H1 (cell line): Measurements from ENCODE around the gene TRAPPC2L. TPM values are rescaled to one million over a fixed set of nuclear protein-coding genes. Genes with fewer than 3 reads are reported as not detected.
"Not testable (repeated sequence)": the region's sequence is repeated elsewhere in the genome, so short reads cannot be mapped to it uniquely, and the experiment has no call there.

Source experiments
- CTCF ChIA-PET: fragments of 300-600 bp; sonication (Branson Sonifier 250); formaldehyde crosslinking; loops from one replicate; lab custom pipeline; 2021; ENCODE audit not compliant: partially characterized antibody; lab: Charles Lee
- POLR2A ChIA-PET: fragments of 300-600 bp; sonication (Branson Sonifier 250); formaldehyde crosslinking; loops from one replicate; lab custom pipeline; 2021; ENCODE audit warnings: inconsistent platforms; ENCODE audit not compliant: partially characterized antibody; lab: Charles Lee
- DNase-seq, 2 experiments: peaks; one replicate each; pipeline versions ENCODE4 v3.0.0 to v3.0.0-alpha.2; 2010 to 2022; ENCODE audit warnings: low spot score in 2 of 2, low read depth in 1 of 2, mixed read lengths in 1 of 2
- FAIRE-seq: peaks from 2 replicates; lab custom pipeline; 2011; peaks lifted over from hg19 to GRCh38; lab: Jason Lieb, UNC
- H2AFZ ChIP-seq: 2 replicates; pipeline ENCODE4 v1.8.1; 2012; ENCODE audit warnings: low read length, inconsistent platforms
- H2AK5ac ChIP-seq: 2 replicates; pipeline ENCODE4 v1.6.1; 2013; ENCODE audit warnings: low read depth, low read length
- H2BK120ac ChIP-seq: replicated peaks from 2 replicates; pipeline ENCODE3; 2013; ENCODE audit warnings: low read depth, low read length, inconsistent platforms
- H2BK12ac ChIP-seq: 2 replicates; pipeline ENCODE4 v1.6.1; 2013; ENCODE audit warnings: low read depth, low read length
- H2BK15ac ChIP-seq: 2 replicates; pipeline ENCODE4 v1.6.1; 2013; ENCODE audit warnings: low read length
- H2BK20ac ChIP-seq: 2 replicates; pipeline ENCODE4 v1.6.1; 2013; ENCODE audit warnings: low read length
- H2BK5ac ChIP-seq: 2 replicates; pipeline ENCODE4 v1.6.1; 2013; ENCODE audit warnings: low read depth, low read length
- H3K14ac ChIP-seq: 2 replicates; pipeline ENCODE4 v1.6.1; 2013; ENCODE audit warnings: inconsistent platforms; ENCODE audit not compliant: insufficient read length
- H3K18ac ChIP-seq: 2 replicates; pipeline ENCODE4 v1.6.1; 2013; ENCODE audit warnings: low read length; ENCODE audit errors: extremely low read depth
- H3K23ac ChIP-seq: 2 replicates; pipeline ENCODE4 v1.6.1; 2013; ENCODE audit warnings: inconsistent platforms; ENCODE audit not compliant: insufficient read length
- H3K23me2 ChIP-seq: 2 replicates; pipeline ENCODE4 v1.6.1; 2013; ENCODE audit warnings: low read depth, low read length
- H3K27ac ChIP-seq: 2 replicates; pipeline ENCODE4 v1.6.1; 2011; ENCODE audit warnings: low read depth, low read length, inconsistent platforms
- H3K27me3 ChIP-seq, 4 experiments: replicated peaks in 1 of 4; 1 replicate in 1 of 4; 2 replicates in 3 of 4; pipeline versions ENCODE4 v1.6.1 to v1.8.1; 2011 to 2013; ENCODE audit warnings: low read length in 3 of 4, mild to moderate bottlenecking in 3 of 4, inconsistent platforms in 2 of 4, mixed read lengths in 2 of 4, moderate library complexity in 1 of 4; ENCODE audit not compliant: control insufficient read depth in 3 of 4, insufficient read depth in 3 of 4; ENCODE audit errors: extremely low read depth in 1 of 4
- H3K36me3 ChIP-seq, 4 experiments: 2 replicates each; pipeline versions ENCODE4 v1.6.1 to v1.8.1; 2011 to 2013; ENCODE audit warnings: mild to moderate bottlenecking in 4 of 4, low read length in 3 of 4, moderate library complexity in 2 of 4, control low read depth in 1 of 4, inconsistent platforms in 1 of 4; ENCODE audit not compliant: insufficient read depth in 4 of 4, control insufficient read depth in 2 of 4
- H3K4ac ChIP-seq: replicated peaks from 2 replicates; pipeline ENCODE3; 2013; ENCODE audit warnings: low read length, low read depth, mixed read lengths, inconsistent platforms; ENCODE audit not compliant: insufficient read length
- H3K4me1 ChIP-seq, 4 experiments: replicated peaks in 1 of 4; 1 replicate in 1 of 4; 2 replicates in 3 of 4; pipeline versions ENCODE4 v1.6.1 to v1.8.1; 2011 to 2013; ENCODE audit warnings: low read length in 3 of 4, inconsistent platforms in 2 of 4, mixed read lengths in 1 of 4; ENCODE audit not compliant: insufficient read depth in 4 of 4, control insufficient read depth in 3 of 4
- H3K4me2 ChIP-seq, 2 experiments: 2 replicates each; pipeline versions ENCODE4 v1.6.1 to v1.8.1; 2011 to 2013; ENCODE audit warnings: low read depth in 2 of 2, low read length in 2 of 2, control low read depth in 1 of 2, inconsistent platforms in 1 of 2, mild to moderate bottlenecking in 1 of 2; ENCODE audit not compliant: insufficient read depth in 1 of 2
- H3K4me3 ChIP-seq, 4 experiments: fragments of 200-600, 300-600 bp in 1 of 4; sonication (generic), shearing (Covaris generic), sonication (Bioruptor Twin) in 1 of 4; 2 replicates each; pipeline versions ENCODE4 v1.5.1 to v1.8.1; 2011 to 2016; ENCODE audit warnings: low read length in 4 of 4, low read depth in 3 of 4, control low read depth in 2 of 4, inconsistent platforms in 2 of 4, mild to moderate bottlenecking in 2 of 4, mixed read lengths in 1 of 4, moderate library complexity in 1 of 4; ENCODE audit not compliant: insufficient read depth in 2 of 4; ENCODE audit errors: extremely low read depth in 1 of 4
- H3K56ac ChIP-seq: replicated peaks from 2 replicates; pipeline ENCODE3; 2013; ENCODE audit warnings: low read depth, mild to moderate bottlenecking, mixed read lengths, low read length, inconsistent platforms; ENCODE audit not compliant: insufficient read length
- H3K79me1 ChIP-seq: 2 replicates; pipeline ENCODE4 v1.6.1; 2013; ENCODE audit warnings: low read depth, low read length, control low read depth
- H3K79me2 ChIP-seq, 2 experiments: 2 replicates each; pipeline versions ENCODE4 v1.6.1 to v1.8.1; 2012 to 2013; ENCODE audit warnings: low read length in 2 of 2, mild to moderate bottlenecking in 2 of 2, inconsistent platforms in 1 of 2; ENCODE audit not compliant: insufficient read depth in 2 of 2, control insufficient read depth in 1 of 2
- H3K9ac ChIP-seq, 4 experiments: replicated peaks in 1 of 4; 1 replicate in 1 of 4; 2 replicates in 3 of 4; pipeline versions ENCODE4 v1.6.1 to v1.8.1; 2011 to 2013; ENCODE audit warnings: low read depth in 3 of 4, low read length in 3 of 4, control low read depth in 2 of 4, mild to moderate bottlenecking in 2 of 4, moderate library complexity in 2 of 4, inconsistent platforms in 1 of 4; ENCODE audit errors: extremely low read depth in 1 of 4
- H3K9me3 ChIP-seq, 2 experiments: 2 replicates each; pipeline versions ENCODE4 v1.6.1 to v1.8.1; 2012 to 2013; ENCODE audit warnings: mild to moderate bottlenecking in 2 of 2, moderate library complexity in 2 of 2, control low read depth in 1 of 2, inconsistent platforms in 1 of 2, low read depth in 1 of 2, low read length in 1 of 2, mixed read lengths in 1 of 2; ENCODE audit not compliant: insufficient read depth in 2 of 2
- H4K20me1 ChIP-seq, 2 experiments: replicated peaks in 1 of 2; 2 replicates each; pipeline versions ENCODE3 to v1.8.1; 2011 to 2013; ENCODE audit warnings: inconsistent platforms in 2 of 2, low read length in 2 of 2, mild to moderate bottlenecking in 1 of 2; ENCODE audit not compliant: insufficient read depth in 2 of 2, control insufficient read depth in 1 of 2
- H4K5ac ChIP-seq: 2 replicates; pipeline ENCODE4 v1.6.1; 2013; ENCODE audit warnings: low read length, low read depth, mixed read lengths, inconsistent platforms; ENCODE audit not compliant: insufficient read length
- H4K8ac ChIP-seq: 2 replicates; pipeline ENCODE4 v1.8.0; 2013; ENCODE audit warnings: mild to moderate bottlenecking, moderate library complexity, low read length, inconsistent platforms; ENCODE audit not compliant: insufficient read depth; ENCODE audit errors: extremely low read depth
- H4K91ac ChIP-seq: replicated peaks from 2 replicates; pipeline ENCODE3; 2013; ENCODE audit warnings: low read length, mixed read lengths, inconsistent platforms; ENCODE audit not compliant: insufficient read length
- WGBS, 2 experiments: shearing (Covaris generic) in 1 of 2; methylation state at CpG; one replicate each; pipeline versions ENCODE4 v1.1.6 to v1.1.7; 2013 to 2015; ENCODE audit warnings: low lambda C conversion rate in 2 of 2, mixed read lengths in 2 of 2, inconsistent platforms in 1 of 2, low coverage in 1 of 2, missing lambda C conversion rate in 1 of 2; ENCODE audit not compliant: insufficient replicate concordance in 2 of 2, insufficient coverage in 1 of 2, insufficient read length in 1 of 2; ENCODE audit errors: extremely low coverage in 1 of 2, missing lambda C conversion rate in 1 of 2; 5-methylcytosine and 5-hydroxymethylcytosine counted together
- polyA plus RNA-seq, 7 experiments: library from polyadenylated mRNA; depleted of rRNA in 3 of 7; stranded (reverse) in 5 of 7; unstranded in 2 of 7; fragments of >200 nt in 5 of 7; fragments of 200-250 nt in 2 of 7; gene quantifications; 1 replicate in 5 of 7; 2 replicates in 1 of 7; 4 replicates in 1 of 7; pipeline versions ENCODE4 v1.2.1 to v1.2.3, GENCODE V29; 2011 to 2013; ENCODE audit warnings: missing spikeins in 2 of 7, mixed read lengths in 2 of 7
- total RNA-seq: library from RNA; stranded (reverse); fragmentation: NEBNext Ultra II Directional; extraction: Animal tissue kit (Norgen Biotek cat#: 25700); gene quantifications from 2 replicates; pipeline ENCODE4 v1.2.1, GENCODE V29; 2021

TRAPPC2L gene
- total and polyA plus RNA-seq, 2 of the 8 experiments (the other 6 are each of a cell fraction or from before 2014, with no cell fraction given), result 98.7 to 133 TPM

GRCh38 chr16:88889702-88890352 is 32.9 kb downstream of the TRAPPC2L start:
- not testable (repeated sequence) for H4K5ac ChIP-seq, H3K4me1 ChIP-seq, DNase-seq, H3K9ac ChIP-seq, H3K23me2 ChIP-seq, H2BK5ac ChIP-seq, H4K91ac ChIP-seq, H3K27ac ChIP-seq, H3K36me3 ChIP-seq, H3K14ac ChIP-seq, H2BK20ac ChIP-seq, H4K20me1 ChIP-seq, H3K79me1 ChIP-seq, H2AK5ac ChIP-seq, H2BK120ac ChIP-seq, H3K23ac ChIP-seq, H3K4me2 ChIP-seq, H3K4me3 ChIP-seq, H3K4ac ChIP-seq, H4K8ac ChIP-seq, H2BK12ac ChIP-seq, H3K56ac ChIP-seq, H3K79me2 ChIP-seq, H3K18ac ChIP-seq, FAIRE-seq, H2BK15ac ChIP-seq, H3K9me3 ChIP-seq, H2AFZ ChIP-seq, H3K27me3 ChIP-seq
- WGBS, 2 experiments, result 91% methylated on average over 35 of the region's 48 CpGs; no CpG with 5 or more reads in 1 of the 2 experiments
- POLR2A ChIA-PET, result interaction anchor here (1.2 kb wide), 1 partner anchor 9 kb away, joined by 3 read pairs; no protein-coding TSS in a partner anchor
- CTCF ChIA-PET, result interaction anchor here (1.1 kb wide), 1 partner anchor 10 kb away, joined by 3 read pairs; no protein-coding TSS in a partner anchor
